Erythroblast (primary cell): Measurements from ENCODE around the gene ZNF513.

ENCODE experiments used
- GATA1 ChIP-seq: IDR thresholded peaks from 2 replicates; pipeline ENCODE4 v1.6.1; 2011; ENCODE audit warnings: low read depth, mild to moderate bottlenecking, control low read depth, low read length, moderate library complexity
- POLR2A ChIP-seq: IDR thresholded peaks from 2 replicates; pipeline ENCODE4 v1.6.1; 2011; ENCODE audit warnings: mild to moderate bottlenecking, low read length

GRCh38 chr2:27354597-27354927 lies 26.0 kb downstream of the ZNF513 start:
- TF ChIP-seq POLR2A: no peak
- TF ChIP-seq GATA1: no peak
